Stimulated activated CD8-positive, alpha-beta memory T cell treated with anti-CD3 and anti-CD28 coated beads, Interleukin-12 subunit alpha, Interleukin-12 subunit beta, amount 100 ng/mL, for 24 hours (primary cell): Measurements from ENCODE around the gene TCAP.
A peak's percentile ranks its signal among the peaks of the same experiment; 100 is the strongest.

Experiments
- DNase-seq: peaks from one replicate; pipeline ENCODE4 v3.0.0-alpha.2; 2020; ENCODE audit errors: extremely low read depth

Gene TCAP

GRCh38 chr17:39666601-39667261 lies 1.6 kb downstream of the TCAP start:
- DNase-seq: no peak

- DNase-seq: no peak
Observed at GRCh38 chr17:39667262-39667944, 2.3 kb downstream of the TCAP start.

- peak; percentile 44 for DNase-seq
Observed at GRCh38 chr17:39667945-39668924, 3.1 kb downstream of the TCAP start, which contains the start of gene PNMT. Gene PNMT, plus strand, starts transcription at chr17:39668453. Its CDS starts 23 bp downstream, at chr17:39668476.

GRCh38 chr17:39669897-39670735 lies 5.0 kb downstream of the TCAP start:
- no peak for DNase-seq

GRCh38 chr17:39670746-39671145 lies 5.6 kb downstream of the TCAP start:
- DNase-seq: no peak

GRCh38 chr17:39671651-39672521 lies 6.7 kb downstream of the TCAP start:
- no peak for DNase-seq

- DNase-seq: no peak
Observed at GRCh38 chr17:39672522-39673334, 7.6 kb downstream of the TCAP start.

GRCh38 chr17:39673335-39674081 lies 8.4 kb downstream of the TCAP start:
- DNase-seq: no peak

- DNase-seq: no peak
Observed at GRCh38 chr17:39674179-39674578, 9.0 kb downstream of the TCAP start.

GRCh38 chr17:39674702-39675389 lies 9.7 kb downstream of the TCAP start:
- no peak for DNase-seq

- no peak for DNase-seq
Observed at GRCh38 chr17:39675390-39676082, 10.4 kb downstream of the TCAP start.

GRCh38 chr17:39676198-39676819 lies 11.2 kb downstream of the TCAP start:
- DNase-seq: no peak

- no peak for DNase-seq
Observed at GRCh38 chr17:39677072-39677471, 11.9 kb downstream of the TCAP start.

- no peak for DNase-seq
Observed at GRCh38 chr17:39677542-39678339, 12.6 kb downstream of the TCAP start.

- no peak for DNase-seq
Observed at GRCh38 chr17:39678340-39679116, 13.4 kb downstream of the TCAP start.
